CD4-positive, alpha-beta T cell treated with Interleukin-4 for 4 hours (primary cell): ENCODE data around the gene CRYGN.
A peak's percentile ranks its signal among the peaks of the same experiment; 100 is the strongest.

Experiments used
- DNase-seq: peaks from one replicate; pipeline ENCODE4 v3.0.0-alpha.2; 2020

CRYGN gene

DNA sequence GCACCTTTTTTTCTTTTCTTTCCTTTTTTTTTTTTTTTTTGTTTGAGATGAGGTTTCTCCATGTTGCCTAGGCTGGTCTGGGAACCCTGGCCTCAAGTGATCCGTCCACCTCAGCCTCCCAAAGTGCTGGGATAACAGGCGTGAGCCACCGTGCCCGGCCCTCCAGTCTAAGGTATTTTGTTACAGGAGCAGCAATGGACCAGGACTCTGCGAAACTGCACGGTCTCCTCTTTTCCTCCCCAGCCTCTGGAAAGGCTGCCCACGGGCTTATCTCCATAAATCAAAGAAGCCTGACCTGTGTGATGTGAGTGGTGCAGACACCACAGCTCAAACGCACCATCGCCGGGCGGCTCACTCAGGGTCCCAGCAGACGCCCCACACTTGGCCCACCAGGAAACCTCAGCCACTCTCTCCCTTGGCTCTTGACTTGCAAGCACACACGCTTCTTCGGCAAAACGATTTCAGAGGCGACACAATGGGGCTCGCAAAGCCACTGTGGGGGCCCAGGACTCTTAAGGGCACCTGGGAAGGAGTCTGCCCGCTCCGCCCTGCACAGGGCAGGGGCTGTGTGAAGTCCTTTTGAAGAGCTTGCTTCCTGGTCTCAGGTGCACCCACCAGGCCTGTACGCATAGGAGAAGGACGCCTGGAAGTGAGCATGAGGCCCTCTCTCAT, 50.7 kb downstream of the CRYGN start:
- no peak for DNase-seq

GRCh38 chr7:151388430-151388829, 51.5 kb downstream of the CRYGN start:
- no peak for DNase-seq

- DNase-seq, result no peak
Observed at GRCh38 chr7:151388007-151388297, 52.0 kb downstream of the CRYGN start.

DNA sequence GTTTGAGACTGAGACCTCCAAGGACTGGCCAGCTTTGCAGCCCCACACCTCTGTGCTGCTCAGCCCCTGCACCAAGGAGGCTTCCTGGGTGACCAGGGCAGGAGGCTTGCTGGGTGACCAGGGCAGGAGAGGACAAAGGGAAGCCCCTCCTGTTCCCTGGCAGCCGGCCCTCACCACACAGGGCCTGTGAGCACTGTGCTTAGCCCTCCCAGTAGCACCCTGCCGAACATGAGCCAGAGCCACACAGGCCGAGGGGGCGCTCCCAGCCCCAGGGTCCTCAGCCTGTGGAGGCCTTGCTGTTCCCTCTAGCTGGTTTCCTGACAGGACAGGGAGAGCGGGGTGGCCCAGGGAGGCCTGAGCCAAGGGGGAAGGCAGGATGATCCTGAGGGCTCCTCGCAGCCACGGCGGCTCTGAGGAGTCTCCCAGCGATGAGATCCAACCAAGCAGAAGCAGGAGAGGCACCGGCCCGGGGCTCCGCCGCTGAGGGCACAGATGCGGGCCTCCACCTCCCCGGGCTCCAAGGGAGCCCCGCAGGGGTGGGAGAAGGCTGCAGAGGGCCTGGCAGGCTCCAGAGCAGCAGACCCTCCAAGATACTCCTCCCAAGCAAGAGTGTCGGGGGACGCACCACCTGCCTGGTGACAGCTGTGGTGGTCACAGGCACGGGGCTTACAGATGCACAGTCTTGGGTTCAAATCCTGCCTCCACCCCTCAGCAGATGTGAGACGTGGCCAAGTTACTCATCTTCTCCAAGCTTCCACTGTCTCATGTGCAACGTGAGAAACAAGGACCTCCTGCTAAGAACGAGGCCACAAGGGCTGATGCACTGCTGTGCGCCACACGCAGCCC, 52.6 kb downstream of the CRYGN start:
- no peak for DNase-seq

- no peak for DNase-seq
Observed at GRCh38 chr7:151386301-151387160, 53.4 kb downstream of the CRYGN start.

DNA sequence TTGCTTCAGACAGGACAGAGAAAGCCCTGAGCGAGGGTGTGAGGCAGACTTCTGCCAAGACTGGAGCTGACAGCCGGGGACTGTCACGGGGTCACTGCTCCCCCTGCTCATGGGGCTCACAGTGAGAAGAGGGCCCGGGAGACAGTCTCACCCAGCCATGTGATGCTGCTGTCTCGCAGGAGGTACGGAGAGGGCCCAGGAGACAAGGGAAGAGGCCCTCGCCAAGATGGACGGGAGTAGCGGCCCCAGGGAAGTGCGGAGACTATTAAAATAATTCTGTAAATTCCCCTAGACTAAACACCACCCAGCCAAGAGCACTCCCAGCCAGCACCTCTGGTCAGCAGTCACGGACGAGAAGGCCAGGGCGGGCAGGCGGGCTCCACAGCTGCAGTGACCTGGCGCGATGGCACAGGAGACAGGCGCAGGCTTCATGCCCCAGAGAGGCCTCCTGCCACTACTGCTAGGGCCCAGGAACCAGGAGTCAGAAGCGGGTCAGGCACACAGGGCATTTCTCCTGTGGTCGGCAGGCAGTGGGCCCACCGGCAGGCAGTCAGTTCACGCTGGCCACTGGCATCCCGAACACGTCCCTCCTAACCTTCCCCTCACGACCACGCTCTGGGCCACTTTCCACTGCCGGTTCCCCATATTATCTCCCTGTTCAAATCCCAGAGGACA, 54.2 kb downstream of the CRYGN start:
- no peak for DNase-seq

DNA sequence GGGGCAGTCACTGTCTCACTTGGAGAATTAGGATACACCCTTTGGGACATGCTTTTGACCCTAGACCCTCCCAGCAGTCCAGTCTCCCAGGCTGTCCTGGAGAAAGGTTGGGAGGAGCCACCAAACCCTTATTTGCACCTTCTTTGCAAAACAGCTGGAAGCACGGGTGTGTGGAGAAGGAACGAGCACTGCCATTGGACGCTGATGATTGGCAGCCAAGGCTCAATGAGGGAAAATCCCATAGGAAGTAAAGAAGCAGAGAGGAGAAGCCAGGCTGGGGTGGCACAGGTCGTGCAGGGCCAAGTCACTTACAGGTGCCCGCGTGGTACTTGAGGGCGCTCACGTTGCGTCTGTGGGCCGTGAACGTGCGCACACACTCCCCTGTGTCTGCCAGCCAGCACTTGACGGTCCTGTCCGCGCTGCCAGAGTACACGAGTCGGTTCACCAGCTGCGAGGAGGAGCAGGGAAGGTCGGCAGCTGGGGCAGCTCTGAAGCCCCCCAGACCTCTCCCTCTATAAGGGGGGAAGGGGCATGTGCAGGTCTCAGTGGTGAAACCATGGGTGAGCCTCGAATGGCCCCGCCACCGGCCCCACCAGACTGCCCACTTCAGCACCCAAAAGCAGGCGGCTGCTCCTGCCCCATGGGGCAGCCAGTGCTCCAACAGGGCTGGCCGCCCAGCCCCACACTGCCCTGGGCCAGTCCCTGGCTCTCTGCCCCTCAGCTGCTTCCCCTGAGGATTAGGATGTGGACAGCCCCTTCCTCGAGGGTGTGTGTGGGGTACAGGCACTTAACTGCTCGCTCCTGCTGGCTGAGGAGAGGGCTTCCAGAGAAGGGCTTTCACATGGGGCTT, 54.9 kb downstream of the CRYGN start:
- no peak for DNase-seq

DNA sequence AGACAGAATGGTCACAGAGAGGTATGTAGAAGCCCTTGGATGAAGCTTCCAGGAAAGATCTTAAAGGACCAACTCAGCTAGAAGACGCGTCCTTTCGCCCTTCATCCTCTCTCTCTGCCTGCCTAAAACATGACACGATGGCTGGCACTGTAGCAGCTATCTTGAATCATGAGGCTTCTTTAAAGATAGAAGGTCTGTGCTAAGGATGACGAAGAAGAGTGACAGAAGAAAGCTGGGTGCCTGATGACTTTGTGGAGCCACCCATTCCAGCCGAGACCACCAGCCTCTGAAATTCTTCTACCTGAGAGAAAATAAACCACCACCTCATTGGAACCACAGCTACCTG, 55.6 kb downstream of the CRYGN start:
- DNase-seq, result no peak

DNA sequence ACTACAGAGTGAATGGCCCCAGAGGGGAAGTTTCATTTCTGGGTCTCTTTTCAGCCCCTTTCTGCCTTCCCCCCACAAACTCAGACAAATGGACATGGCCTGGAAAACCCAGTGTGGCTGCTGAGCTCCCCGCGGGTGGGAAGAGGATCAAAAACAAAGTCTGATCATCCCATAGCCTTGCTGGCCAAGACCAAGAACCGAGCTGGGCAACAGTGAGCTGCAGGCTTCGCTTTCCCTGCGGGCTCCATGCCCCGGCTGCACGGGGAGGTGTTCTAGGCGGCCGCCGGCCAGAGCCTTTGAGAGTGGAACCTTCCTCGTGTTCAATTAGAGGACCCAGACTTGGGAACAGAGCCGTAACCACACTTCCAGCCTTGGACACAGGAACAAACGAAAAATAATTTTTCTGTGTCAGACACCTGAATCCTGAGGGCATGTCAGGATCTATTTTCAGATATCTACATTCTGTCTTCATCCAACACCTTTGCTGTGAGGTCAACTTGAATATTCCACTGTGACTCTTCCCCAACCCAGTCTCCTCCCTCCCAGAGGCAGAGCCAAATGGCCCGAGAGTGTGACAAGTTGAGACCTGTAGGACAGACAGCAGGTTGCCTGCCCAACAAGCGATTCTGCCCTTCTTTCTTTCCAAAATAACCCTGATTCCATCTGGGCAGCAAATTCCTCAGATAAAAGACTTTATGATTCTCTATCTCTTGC, 56.1 kb downstream of the CRYGN start:
- no peak for DNase-seq

DNA sequence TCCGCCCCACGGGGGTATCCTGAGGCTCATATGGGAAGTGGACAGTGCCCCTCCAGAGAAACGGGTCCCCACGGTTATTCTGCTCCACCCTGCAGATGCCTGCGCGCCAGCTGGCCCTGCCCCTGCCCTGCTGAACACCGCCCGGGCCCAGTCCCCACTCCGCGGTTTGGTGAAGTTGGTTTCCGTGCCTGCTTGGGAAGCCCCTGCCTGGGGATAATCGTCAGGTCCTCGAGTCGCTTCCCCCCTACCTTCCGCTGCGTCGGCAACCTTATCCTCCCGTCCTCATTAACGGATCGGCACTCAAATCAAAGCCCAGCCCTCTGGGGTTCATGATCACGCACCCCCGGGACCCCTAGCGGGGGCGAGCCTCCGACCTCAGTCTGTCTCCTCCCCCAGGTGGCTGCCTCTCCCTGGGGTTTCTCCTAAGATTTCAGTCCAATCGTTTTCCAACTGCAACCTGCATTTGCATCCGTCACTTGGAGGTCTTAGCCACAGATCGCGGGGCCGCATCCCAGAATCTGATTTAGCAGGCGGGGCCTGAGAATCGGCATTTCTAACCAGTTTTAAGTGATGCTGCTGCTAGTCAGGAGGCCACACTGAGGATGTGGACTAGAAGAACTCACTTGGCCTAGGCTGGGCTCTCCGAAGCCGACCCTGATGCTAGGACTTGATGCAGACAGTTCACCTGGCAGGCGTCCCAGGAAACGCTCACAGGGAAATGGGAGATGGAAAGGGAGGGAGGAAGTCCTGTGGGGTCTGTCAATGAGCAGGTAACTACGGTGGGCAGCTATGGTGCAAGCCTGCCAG, 57.7 kb downstream of the CRYGN start:
- peak; percentile 31 for DNase-seq

GRCh38 chr7:151381348-151382078, 58.4 kb downstream of the CRYGN start:
- DNase-seq, result peak; percentile 44

DNA sequence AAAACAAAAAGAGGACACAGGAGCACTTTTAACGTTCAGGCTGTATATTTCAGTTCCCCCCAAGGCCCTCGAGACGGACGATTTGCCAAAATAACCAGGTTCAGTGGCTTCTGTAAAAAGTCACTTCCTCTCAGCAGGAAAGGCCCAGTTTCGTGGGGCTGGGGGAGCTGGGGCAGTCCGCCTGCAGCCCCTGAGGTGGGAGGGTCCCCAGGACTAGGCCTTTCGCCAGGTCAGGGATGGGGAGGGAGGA, 58.9 kb downstream of the CRYGN start:
- DNase-seq, result no peak

DNA sequence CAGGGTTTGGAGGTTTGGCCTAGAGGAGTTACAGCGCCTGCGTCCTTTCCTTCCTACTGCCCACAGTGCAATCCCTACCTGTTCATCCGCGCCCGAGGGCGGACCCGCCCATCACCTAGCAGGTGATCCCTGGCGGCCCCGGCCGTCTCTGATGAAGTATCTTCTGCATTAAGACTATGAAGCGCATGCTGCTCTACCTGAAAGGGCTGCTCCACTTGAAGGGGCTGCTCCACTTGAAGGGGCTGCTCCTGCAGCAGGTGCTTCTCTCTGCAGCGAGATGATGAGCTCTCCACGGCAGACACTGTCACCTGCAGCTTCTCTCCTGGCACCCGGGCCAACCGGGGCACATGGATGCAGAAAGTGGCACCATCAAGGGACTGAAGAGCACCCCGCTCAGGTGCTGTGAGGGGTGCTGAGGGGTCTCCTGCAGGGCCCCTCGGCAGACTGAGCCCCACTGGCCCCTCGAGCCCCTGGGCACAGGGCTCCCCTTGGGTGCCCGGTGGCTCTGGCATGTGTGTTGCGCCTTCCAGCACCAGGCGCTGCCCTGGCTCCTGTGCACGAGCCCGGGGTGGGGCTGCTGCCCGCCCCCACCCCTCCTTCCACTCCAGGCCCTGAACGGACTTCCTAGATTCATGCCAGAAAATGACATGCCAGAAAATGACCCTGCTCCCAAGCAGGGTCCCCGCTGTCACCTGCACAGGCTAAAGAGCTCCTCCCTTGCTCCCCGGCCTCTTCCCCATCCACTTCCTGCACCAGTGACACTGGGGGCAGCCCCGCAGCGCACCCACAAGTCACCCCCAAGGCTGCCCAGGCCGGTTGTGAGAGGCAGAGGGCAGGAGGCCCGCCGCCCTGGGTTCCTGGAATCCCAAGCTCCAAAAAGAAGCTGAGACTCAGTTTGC, 59.5 kb downstream of the CRYGN start:
- no peak for DNase-seq

DNA sequence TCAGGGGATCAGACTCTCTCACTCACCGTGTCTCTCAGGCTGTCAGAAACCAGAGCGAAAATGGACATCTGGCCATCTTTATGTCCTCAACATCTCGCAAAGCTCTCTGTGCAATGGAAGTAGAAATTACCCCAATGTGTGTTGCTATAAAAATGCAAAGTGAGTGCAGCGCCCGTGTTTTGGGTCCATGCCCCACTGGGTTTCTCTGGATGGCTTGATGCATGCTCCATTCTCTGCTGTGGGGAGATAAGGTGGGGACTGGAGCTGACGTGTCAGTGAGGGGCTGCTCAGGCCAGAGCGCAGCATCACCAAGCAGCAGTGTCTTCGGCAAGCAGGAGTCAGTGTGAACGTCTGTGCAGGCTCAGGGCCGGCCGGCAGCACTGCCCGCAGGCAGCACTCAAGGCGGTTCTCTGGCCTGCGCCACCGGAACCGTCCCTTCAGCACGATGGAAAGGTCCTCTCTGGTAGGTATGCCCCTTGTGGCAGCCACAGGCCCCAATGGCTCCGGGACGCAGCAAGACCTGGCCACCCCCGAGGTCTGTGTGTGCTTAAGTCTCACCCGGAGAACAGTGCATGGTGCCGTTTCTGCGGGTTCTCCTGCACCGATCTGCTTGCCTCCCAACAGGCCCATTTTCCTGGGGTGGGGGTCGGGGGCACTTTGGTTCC, 60.3 kb downstream of the CRYGN start:
- no peak for DNase-seq

DNA sequence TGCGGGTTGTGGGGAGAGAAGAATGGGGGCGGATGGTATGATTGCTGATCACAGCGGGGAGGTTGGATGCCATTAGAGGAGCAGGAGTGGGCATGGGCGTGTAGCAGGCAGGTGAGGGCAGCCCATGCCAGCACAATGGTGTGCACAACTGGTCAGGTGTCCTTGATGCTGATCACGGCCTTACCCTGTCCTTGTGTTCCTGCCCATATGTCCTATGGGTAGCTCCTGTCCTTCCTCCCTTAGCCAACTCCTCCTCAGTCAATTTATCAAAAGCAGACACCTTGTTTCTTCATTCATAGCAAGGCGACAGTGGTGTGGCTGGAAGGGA, 60.8 kb downstream of the CRYGN start:
- DNase-seq, result no peak
